H1 (cell line): ENCODE data around the gene FAM181A. TPM values are rescaled to one million over a fixed set of nuclear protein-coding genes. Genes with fewer than 3 reads are reported as not detected.

Experiments used
- CTCF ChIA-PET: fragments of 300-600 bp; sonication (Branson Sonifier 250); formaldehyde crosslinking; loops from one replicate; lab custom pipeline; 2021; ENCODE audit not compliant: partially characterized antibody; lab: Charles Lee
- POLR2A ChIA-PET: fragments of 300-600 bp; sonication (Branson Sonifier 250); formaldehyde crosslinking; loops from one replicate; lab custom pipeline; 2021; ENCODE audit warnings: inconsistent platforms; ENCODE audit not compliant: partially characterized antibody; lab: Charles Lee
- DNase-seq, 2 experiments: peaks; one replicate each; pipeline versions ENCODE4 v3.0.0 to v3.0.0-alpha.2; 2010 to 2022; ENCODE audit warnings: low spot score in 2 of 2, low read depth in 1 of 2, mixed read lengths in 1 of 2
- FAIRE-seq: peaks from 2 replicates; lab custom pipeline; 2011; peaks lifted over from hg19 to GRCh38; lab: Jason Lieb, UNC
- H2AFZ ChIP-seq: 2 replicates; pipeline ENCODE4 v1.8.1; 2012; ENCODE audit warnings: low read length, inconsistent platforms
- H2AK5ac ChIP-seq: 2 replicates; pipeline ENCODE4 v1.6.1; 2013; ENCODE audit warnings: low read depth, low read length
- H2BK120ac ChIP-seq: replicated peaks from 2 replicates; pipeline ENCODE3; 2013; ENCODE audit warnings: low read depth, low read length, inconsistent platforms
- H2BK12ac ChIP-seq: 2 replicates; pipeline ENCODE4 v1.6.1; 2013; ENCODE audit warnings: low read depth, low read length
- H2BK15ac ChIP-seq: 2 replicates; pipeline ENCODE4 v1.6.1; 2013; ENCODE audit warnings: low read length
- H2BK20ac ChIP-seq: 2 replicates; pipeline ENCODE4 v1.6.1; 2013; ENCODE audit warnings: low read length
- H2BK5ac ChIP-seq: 2 replicates; pipeline ENCODE4 v1.6.1; 2013; ENCODE audit warnings: low read depth, low read length
- H3K14ac ChIP-seq: 2 replicates; pipeline ENCODE4 v1.6.1; 2013; ENCODE audit warnings: inconsistent platforms; ENCODE audit not compliant: insufficient read length
- H3K18ac ChIP-seq: 2 replicates; pipeline ENCODE4 v1.6.1; 2013; ENCODE audit warnings: low read length; ENCODE audit errors: extremely low read depth
- H3K23ac ChIP-seq: 2 replicates; pipeline ENCODE4 v1.6.1; 2013; ENCODE audit warnings: inconsistent platforms; ENCODE audit not compliant: insufficient read length
- H3K23me2 ChIP-seq: 2 replicates; pipeline ENCODE4 v1.6.1; 2013; ENCODE audit warnings: low read depth, low read length
- H3K27ac ChIP-seq: 2 replicates; pipeline ENCODE4 v1.6.1; 2011; ENCODE audit warnings: low read depth, low read length, inconsistent platforms
- H3K27me3 ChIP-seq, 4 experiments: replicated peaks in 1 of 4; 1 replicate in 1 of 4; 2 replicates in 3 of 4; pipeline versions ENCODE4 v1.6.1 to v1.8.1; 2011 to 2013; ENCODE audit warnings: low read length in 3 of 4, mild to moderate bottlenecking in 3 of 4, inconsistent platforms in 2 of 4, mixed read lengths in 2 of 4, moderate library complexity in 1 of 4; ENCODE audit not compliant: control insufficient read depth in 3 of 4, insufficient read depth in 3 of 4; ENCODE audit errors: extremely low read depth in 1 of 4
- H3K36me3 ChIP-seq, 4 experiments: 2 replicates each; pipeline versions ENCODE4 v1.6.1 to v1.8.1; 2011 to 2013; ENCODE audit warnings: mild to moderate bottlenecking in 4 of 4, low read length in 3 of 4, moderate library complexity in 2 of 4, control low read depth in 1 of 4, inconsistent platforms in 1 of 4; ENCODE audit not compliant: insufficient read depth in 4 of 4, control insufficient read depth in 2 of 4
- H3K4ac ChIP-seq: replicated peaks from 2 replicates; pipeline ENCODE3; 2013; ENCODE audit warnings: low read length, low read depth, mixed read lengths, inconsistent platforms; ENCODE audit not compliant: insufficient read length
- H3K4me1 ChIP-seq, 4 experiments: replicated peaks in 1 of 4; 1 replicate in 1 of 4; 2 replicates in 3 of 4; pipeline versions ENCODE4 v1.6.1 to v1.8.1; 2011 to 2013; ENCODE audit warnings: low read length in 3 of 4, inconsistent platforms in 2 of 4, mixed read lengths in 1 of 4; ENCODE audit not compliant: insufficient read depth in 4 of 4, control insufficient read depth in 3 of 4
- H3K4me2 ChIP-seq, 2 experiments: 2 replicates each; pipeline versions ENCODE4 v1.6.1 to v1.8.1; 2011 to 2013; ENCODE audit warnings: low read depth in 2 of 2, low read length in 2 of 2, control low read depth in 1 of 2, inconsistent platforms in 1 of 2, mild to moderate bottlenecking in 1 of 2; ENCODE audit not compliant: insufficient read depth in 1 of 2
- H3K4me3 ChIP-seq, 4 experiments: fragments of 200-600, 300-600 bp in 1 of 4; sonication (generic), shearing (Covaris generic), sonication (Bioruptor Twin) in 1 of 4; 2 replicates each; pipeline versions ENCODE4 v1.5.1 to v1.8.1; 2011 to 2016; ENCODE audit warnings: low read length in 4 of 4, low read depth in 3 of 4, control low read depth in 2 of 4, inconsistent platforms in 2 of 4, mild to moderate bottlenecking in 2 of 4, mixed read lengths in 1 of 4, moderate library complexity in 1 of 4; ENCODE audit not compliant: insufficient read depth in 2 of 4; ENCODE audit errors: extremely low read depth in 1 of 4
- H3K56ac ChIP-seq: replicated peaks from 2 replicates; pipeline ENCODE3; 2013; ENCODE audit warnings: low read depth, mild to moderate bottlenecking, mixed read lengths, low read length, inconsistent platforms; ENCODE audit not compliant: insufficient read length
- H3K79me1 ChIP-seq: 2 replicates; pipeline ENCODE4 v1.6.1; 2013; ENCODE audit warnings: low read depth, low read length, control low read depth
- H3K79me2 ChIP-seq, 2 experiments: 2 replicates each; pipeline versions ENCODE4 v1.6.1 to v1.8.1; 2012 to 2013; ENCODE audit warnings: low read length in 2 of 2, mild to moderate bottlenecking in 2 of 2, inconsistent platforms in 1 of 2; ENCODE audit not compliant: insufficient read depth in 2 of 2, control insufficient read depth in 1 of 2
- H3K9ac ChIP-seq, 4 experiments: replicated peaks in 1 of 4; 1 replicate in 1 of 4; 2 replicates in 3 of 4; pipeline versions ENCODE4 v1.6.1 to v1.8.1; 2011 to 2013; ENCODE audit warnings: low read depth in 3 of 4, low read length in 3 of 4, control low read depth in 2 of 4, mild to moderate bottlenecking in 2 of 4, moderate library complexity in 2 of 4, inconsistent platforms in 1 of 4; ENCODE audit errors: extremely low read depth in 1 of 4
- H3K9me3 ChIP-seq, 2 experiments: 2 replicates each; pipeline versions ENCODE4 v1.6.1 to v1.8.1; 2012 to 2013; ENCODE audit warnings: mild to moderate bottlenecking in 2 of 2, moderate library complexity in 2 of 2, control low read depth in 1 of 2, inconsistent platforms in 1 of 2, low read depth in 1 of 2, low read length in 1 of 2, mixed read lengths in 1 of 2; ENCODE audit not compliant: insufficient read depth in 2 of 2
- H4K20me1 ChIP-seq, 2 experiments: replicated peaks in 1 of 2; 2 replicates each; pipeline versions ENCODE3 to v1.8.1; 2011 to 2013; ENCODE audit warnings: inconsistent platforms in 2 of 2, low read length in 2 of 2, mild to moderate bottlenecking in 1 of 2; ENCODE audit not compliant: insufficient read depth in 2 of 2, control insufficient read depth in 1 of 2
- H4K5ac ChIP-seq: 2 replicates; pipeline ENCODE4 v1.6.1; 2013; ENCODE audit warnings: low read length, low read depth, mixed read lengths, inconsistent platforms; ENCODE audit not compliant: insufficient read length
- H4K8ac ChIP-seq: 2 replicates; pipeline ENCODE4 v1.8.0; 2013; ENCODE audit warnings: mild to moderate bottlenecking, moderate library complexity, low read length, inconsistent platforms; ENCODE audit not compliant: insufficient read depth; ENCODE audit errors: extremely low read depth
- H4K91ac ChIP-seq: replicated peaks from 2 replicates; pipeline ENCODE3; 2013; ENCODE audit warnings: low read length, mixed read lengths, inconsistent platforms; ENCODE audit not compliant: insufficient read length
- CBX8 ChIP-seq: fragments of 300-800, 300-1000 bp; sonication (generic); IDR thresholded peaks from 2 replicates; pipeline ENCODE4 v1.7.1; 2016; ENCODE audit warnings: low read depth, low read length, borderline replicate concordance
- KDM1A ChIP-seq: fragments of 200-600, 300-600 bp; sonication (generic); IDR thresholded peaks from 2 replicates; pipeline ENCODE4 v1.7.1; 2016; ENCODE audit warnings: mild to moderate bottlenecking, low read length, borderline replicate concordance
- KDM5A ChIP-seq: fragments of 200-600 bp; IDR thresholded peaks from 2 replicates; pipeline ENCODE4 v1.7.1; 2012; ENCODE audit warnings: mild to moderate bottlenecking, low read length, inconsistent platforms, mixed read lengths
- MAX ChIP-seq: IDR thresholded peaks from 2 replicates; pipeline ENCODE4 v1.6.1; 2012; ENCODE audit warnings: inconsistent platforms
- RAD21 ChIP-seq, 2 experiments: IDR thresholded peaks in 1 of 2; conservative IDR thresholded peaks in 1 of 2; 2 replicates each; pipeline ENCODE4 v1.6.1; 2011; ENCODE audit warnings: low read depth in 2 of 2, low read length in 2 of 2, improper control_type of control experiment in 1 of 2, inconsistent platforms in 1 of 2, mild to moderate bottlenecking in 1 of 2, moderate library complexity in 1 of 2
- WGBS, 2 experiments: shearing (Covaris generic) in 1 of 2; methylation state at CpG; one replicate each; pipeline versions ENCODE4 v1.1.6 to v1.1.7; 2013 to 2015; ENCODE audit warnings: low lambda C conversion rate in 2 of 2, mixed read lengths in 2 of 2, inconsistent platforms in 1 of 2, low coverage in 1 of 2, missing lambda C conversion rate in 1 of 2; ENCODE audit not compliant: insufficient replicate concordance in 2 of 2, insufficient coverage in 1 of 2, insufficient read length in 1 of 2; ENCODE audit errors: extremely low coverage in 1 of 2, missing lambda C conversion rate in 1 of 2; 5-methylcytosine and 5-hydroxymethylcytosine counted together
- long read RNA-seq, 2 experiments: library from RNA in 1 of 2; library from capped mRNA in 1 of 2; stranded (forward); transcript quantifications; one replicate each; pipeline ENCODE4 v2.0.0, GENCODE V29; 2021; ENCODE audit warnings: inconsistent platforms in 1 of 2
- polyA minus RNA-seq, 3 experiments: library from RNA; depleted of rRNA, polyadenylated mRNA; stranded (reverse); fragments of >200 nt; gene quantifications; 1 replicate in 2 of 3; 2 replicates in 1 of 3; pipeline ENCODE4 v1.2.3, GENCODE V29; 2011
- polyA plus RNA-seq, 7 experiments: library from polyadenylated mRNA; depleted of rRNA in 3 of 7; stranded (reverse) in 5 of 7; unstranded in 2 of 7; fragments of >200 nt in 5 of 7; fragments of 200-250 nt in 2 of 7; gene quantifications; 1 replicate in 5 of 7; 2 replicates in 1 of 7; 4 replicates in 1 of 7; pipeline versions ENCODE4 v1.2.1 to v1.2.3, GENCODE V29; 2011 to 2013; ENCODE audit warnings: missing spikeins in 2 of 7, mixed read lengths in 2 of 7
- total RNA-seq: library from RNA; stranded (reverse); fragmentation: NEBNext Ultra II Directional; extraction: Animal tissue kit (Norgen Biotek cat#: 25700); gene quantifications from 2 replicates; pipeline ENCODE4 v1.2.1, GENCODE V29; 2021

Gene FAM181A
- total RNA-seq (not detected in 2 replicates), polyA plus RNA-seq (2011; rRNA removed) (not detected in 2 replicates), polyA minus RNA-seq (2011; rRNA and poly(A)+ RNA removed) (not detected in 2 replicates)
- not detected for polyA plus RNA-seq (2011; cell fraction: cytosol; rRNA removed)
- polyA plus RNA-seq (2011; cell fraction: nucleus; rRNA removed): not detected
- not detected in 4 replicates for polyA plus RNA-seq (2012, experiment 1 of 2)
- polyA plus RNA-seq (2012, experiment 2 of 2): not detected
- polyA plus RNA-seq (2013, experiment 1 of 2): not detected
- polyA plus RNA-seq (2013, experiment 2 of 2): not detected
- not detected for polyA minus RNA-seq (2011; cell fraction: cytosol; rRNA and poly(A)+ RNA removed)
- not detected for polyA minus RNA-seq (2011; cell fraction: nucleus; rRNA and poly(A)+ RNA removed)
- long read RNA-seq, experiment 1: 0 reads
- long read RNA-seq, experiment 2: 0 reads

- Histone ChIP-seq H2AK5ac (no peak within 1 kb of the TSS), H2AFZ (no peak within 1 kb of the TSS), H2BK12ac (no peak within 1 kb of the TSS), H2BK120ac (no peak within 1 kb of the TSS), H3K56ac (no peak within 1 kb of the TSS), H3K79me1 (no peaks in the 10 kb centered on the region), H4K91ac (no peak within 1 kb of the TSS), H3K4ac (no peak within 1 kb of the TSS), H3K36me3 (no peaks in the 10 kb centered on the region), H3K23me2 (no peaks in the 10 kb centered on the region), H3K23ac (no peak within 1 kb of the TSS), H3K79me2 (no peaks in the 10 kb centered on the region), H3K9ac (no peak within 1 kb of the TSS), H4K5ac (no peak within 1 kb of the TSS), H3K9me3 (no peaks in the 10 kb centered on the region), H3K4me3 (no peak within 1 kb of the TSS), H2BK20ac (no peak within 1 kb of the TSS), H3K27ac (no peak within 1 kb of the TSS), H2BK15ac (no peak within 1 kb of the TSS), H4K8ac (peak within 1 kb of the TSS; percentile 73), H3K14ac (no peak within 1 kb of the TSS), H4K20me1 (no peaks in the 10 kb centered on the region), H3K4me1 (peaks cover 0 to 5% (median 0%) of the 10 kb centered on the region in 4 experiments; a peak in 1 of 7 replicates), H3K27me3 (no peaks in the 10 kb centered on the region), H3K4me2 (no peak within 1 kb of the TSS), H3K18ac (no peak within 1 kb of the TSS), H2BK5ac (no peak within 1 kb of the TSS)
- 94% methylated on average over 22 of the region's 38 CpGs; no CpG with 5 or more reads in 1 of the 2 experiments for WGBS, 2 experiments
- no peak for FAIRE-seq
- DNase-seq: no peak
- ChIA-PET POLR2A (interaction anchor here (1.6 kb wide), 1 partner anchor 8 kb away, joined by 4 read pairs; no protein-coding TSS in a partner anchor), CTCF (interaction anchor here (1.0 to 3.7 kb wide), 5 partner anchors 11 to 381 kb away, joined by 3 to 29 read pairs (median 3); no protein-coding TSS in a partner anchor)
- no peak for TF ChIP-seq CBX8
- no peak for TF ChIP-seq RAD21 (IDR thresholded peaks at IDR 0.05 in 1 of 2, conservative IDR thresholded peaks at IDR 0.05 in 1 of 2; ENCODE audit: low read depth in 2 of 2, low read length in 2 of 2)
- no peak for TF ChIP-seq KDM1A
- no peak for TF ChIP-seq MAX
- no peak for TF ChIP-seq KDM5A
These were observed at the start of gene FAM181A for GRCh38 chr14:93926873-93927799. FAM181A (plus strand) TSS chr14:93927344; CDS start chr14:93928286, 942 bp downstream.
